ENCODE results near the gene CDC123. TPM values are rescaled to one million over a fixed set of nuclear protein-coding genes. Genes with fewer than 3 reads are reported as not detected.

Gene CDC123
- total and polyA plus RNA-seq, 2 of the 4 experiments (the other 2 are of a cell fraction): 100 to 203 TPM

GRCh38 chr10:12158111-12158510 lies 37.9 kb upstream of the CDC123 start:
- ChIA-PET POLR2A (ENCODE audit: unreplicated experiment) (interaction anchor here (0.7 kb wide), 1 partner anchor 156 kb away, joined by 9 read pairs; no protein-coding TSS in a partner anchor), CTCF (no interaction called here)
- no peak overlapping the region for H3K4ac ChIP-seq (ENCODE audit: low read depth, low read length)
- H4K91ac ChIP-seq (ENCODE audit: insufficient read depth, low read depth, low read length): no peak overlapping the region
- no TSS peak for BruUV-seq (replicated peaks)
- H2BK20ac ChIP-seq (ENCODE audit: low read depth, low read length): no peak overlapping the region
- dilution Hi-C loops (cut with HindIII; ENCODE audit: low sequenced_read_pairs, unreplicated experiment) (no loop called here), in situ Hi-C loops (cut with MboI; ENCODE audit: low sequenced_read_pairs) (no loop called here), intact Hi-C loops (cut with micrococcal nuclease) (loop anchor here (10.0 kb wide), 1 partner anchor 1823 kb away; no protein-coding TSS in a partner anchor)
- H2BK5ac ChIP-seq (ENCODE audit: low read depth, low read length, poor library complexity, severe bottlenecking): no peak overlapping the region
- no peak overlapping the region for H3K27ac ChIP-seq (ENCODE audit: insufficient read depth, low read length)
- no peak overlapping the region for H3K18ac ChIP-seq (ENCODE audit: low read depth, low read length)
- TF ChIP-seq BHLHE40 (IDR thresholded peaks at IDR 0.05; ENCODE audit: low read depth, low read length): no peak
- no peak for TF ChIP-seq NFE2L2 (IDR thresholded peaks at IDR 0.05; ENCODE audit: low read depth, low read length)
- no peak for TF ChIP-seq CTCF (conservative IDR thresholded peaks at IDR 0.05; ENCODE audit: low read depth, low read length)
- TF ChIP-seq MAFK (IDR thresholded peaks at IDR 0.05; ENCODE audit: low read depth, low read length): no peak
- TF ChIP-seq MAZ (IDR thresholded peaks at IDR 0.05; ENCODE audit: borderline replicate concordance, low read depth, low read length): no peak
- TF ChIP-seq SMC3 (IDR thresholded peaks at IDR 0.05; ENCODE audit: low read depth, low read length): no peak
- TF ChIP-seq FOS (IDR thresholded peaks at IDR 0.05; ENCODE audit: low read depth, low read length): no peak
- no peak for TF ChIP-seq RCOR1 (IDR thresholded peaks at IDR 0.05; ENCODE audit: insufficient replicate concordance, low read length)
- no peak for TF ChIP-seq RFX5 (IDR thresholded peaks at IDR 0.05; ENCODE audit: low read depth, low read length)
- no peak for TF ChIP-seq POLR2A (IDR thresholded peaks at IDR 0.05; ENCODE audit: low read depth, low read length)
- no peak for TF ChIP-seq USF2 (IDR thresholded peaks at IDR 0.05; ENCODE audit: low read depth, low read length)
- H2AK5ac ChIP-seq (ENCODE audit: low read depth, low read length): no peak overlapping the region
- H2AK9ac ChIP-seq (replicated peaks; ENCODE audit: low read depth, low read length, poor library complexity): no peak overlapping the region
- no peak overlapping the region for H2BK15ac ChIP-seq (ENCODE audit: low read depth, low read length)
- no peaks in the 10 kb centered on the region for H3K27me3 ChIP-seq (ENCODE audit: control insufficient read depth, insufficient read depth, low read length)
- no peaks in the 10 kb centered on the region for H3K4me1 ChIP-seq (ENCODE audit: control insufficient read depth, insufficient read depth, low read length)
- H3K9me3 ChIP-seq (ENCODE audit: control insufficient read depth, insufficient read depth, low read length): no peaks in the 10 kb centered on the region
- H3K9ac ChIP-seq (ENCODE audit: low read depth, low read length): no peak overlapping the region
- H3K79me1 ChIP-seq (ENCODE audit: low read depth in 1 of 2, low read length in 2 of 2): peaks cover 0 to 11% of the 10 kb centered on the region in 2 experiments; a peak in 1 of 4 replicates
- DNase-seq: no peak
- no peak overlapping the region for H3K23ac ChIP-seq (ENCODE audit: low read depth, low read length)
- H3K4me2 ChIP-seq (ENCODE audit: low read depth, low read length): no peak overlapping the region
- H3K56ac ChIP-seq (ENCODE audit: extremely low read depth, insufficient read depth, low read length): no peak overlapping the region
- H4K5ac ChIP-seq (ENCODE audit: low read depth, low read length): no peak overlapping the region
- H3K36me3 ChIP-seq (ENCODE audit: control insufficient read depth, insufficient read depth, low read length): peaks cover 41% of the 10 kb centered on the region
- no CpG with 5 or more reads among the region's 3 CpGs for WGBS, 2 experiments (ENCODE audit: extremely low coverage in 2 of 2, insufficient read length in 1 of 2)
- peaks cover 6% of the 10 kb centered on the region for H3K9me1 ChIP-seq (ENCODE audit: insufficient read depth, low read length)
- no peaks in the 10 kb centered on the region for H4K20me1 ChIP-seq (ENCODE audit: insufficient read depth, low read length)
- H3K14ac ChIP-seq (replicated peaks; ENCODE audit: low read depth, low read length): no peak overlapping the region
- ATAC-seq (ENCODE audit: low read depth): no peak
- no peak overlapping the region for H3K4me3 ChIP-seq (ENCODE audit: insufficient read depth, low read depth, low read length)
- no peak overlapping the region for H4K8ac ChIP-seq (ENCODE audit: low read depth in 2 of 2, low read length in 2 of 2)
- H2AFZ ChIP-seq (replicated peaks; ENCODE audit: low read length, poor library complexity): no peak overlapping the region
- H2BK120ac ChIP-seq (ENCODE audit: low read depth, low read length): no peak overlapping the region

Data from IMR-90 (cell line).